NCI-H345 treated with DMSO at 0.1 percent for 48 hours (cell line): Measurements from ENCODE around the gene RASGEF1B.

Experiments
- DNase-seq: peaks from one replicate; lab custom pipeline; 2025; ENCODE audit not compliant: unreplicated experiment; lab: John Stamatoyannopoulos, UW

The RASGEF1B gene

GRCh38 chr4:81399306-81400086 is 72.2 kb downstream of the RASGEF1B start:
- DNase-seq = no peak

- DNase-seq = no peak
Measured at GRCh38 chr4:81398379-81398778, 73.3 kb downstream of the RASGEF1B start.

- no peak for DNase-seq
Measured at GRCh38 chr4:81397635-81398034, 74.1 kb downstream of the RASGEF1B start.

GRCh38 chr4:81395239-81395638 is 76.5 kb downstream of the RASGEF1B start:
- no peak for DNase-seq

GRCh38 chr4:81392164-81392563 is 79.5 kb downstream of the RASGEF1B start:
- DNase-seq = no peak

- DNase-seq = no peak
Measured at GRCh38 chr4:81389720-81390119, 82.0 kb downstream of the RASGEF1B start.

GRCh38 chr4:81380437-81380836 is 91.3 kb downstream of the RASGEF1B start:
- DNase-seq = no peak

GRCh38 chr4:81378386-81378785 is 93.3 kb downstream of the RASGEF1B start:
- no peak for DNase-seq

- no peak for DNase-seq
Measured at GRCh38 chr4:81377191-81377590, 94.5 kb downstream of the RASGEF1B start.

GRCh38 chr4:81376720-81377119 is 95.0 kb downstream of the RASGEF1B start:
- DNase-seq = no peak
